ENCODE measurements around the gene RNF217. TPM values are rescaled to one million over a fixed set of nuclear protein-coding genes. Genes with fewer than 3 reads are reported as not detected.

Gene RNF217
- total and polyA plus RNA-seq, 10 donors, result 0.89 to 17.1 (median 10.0) TPM

DNA sequence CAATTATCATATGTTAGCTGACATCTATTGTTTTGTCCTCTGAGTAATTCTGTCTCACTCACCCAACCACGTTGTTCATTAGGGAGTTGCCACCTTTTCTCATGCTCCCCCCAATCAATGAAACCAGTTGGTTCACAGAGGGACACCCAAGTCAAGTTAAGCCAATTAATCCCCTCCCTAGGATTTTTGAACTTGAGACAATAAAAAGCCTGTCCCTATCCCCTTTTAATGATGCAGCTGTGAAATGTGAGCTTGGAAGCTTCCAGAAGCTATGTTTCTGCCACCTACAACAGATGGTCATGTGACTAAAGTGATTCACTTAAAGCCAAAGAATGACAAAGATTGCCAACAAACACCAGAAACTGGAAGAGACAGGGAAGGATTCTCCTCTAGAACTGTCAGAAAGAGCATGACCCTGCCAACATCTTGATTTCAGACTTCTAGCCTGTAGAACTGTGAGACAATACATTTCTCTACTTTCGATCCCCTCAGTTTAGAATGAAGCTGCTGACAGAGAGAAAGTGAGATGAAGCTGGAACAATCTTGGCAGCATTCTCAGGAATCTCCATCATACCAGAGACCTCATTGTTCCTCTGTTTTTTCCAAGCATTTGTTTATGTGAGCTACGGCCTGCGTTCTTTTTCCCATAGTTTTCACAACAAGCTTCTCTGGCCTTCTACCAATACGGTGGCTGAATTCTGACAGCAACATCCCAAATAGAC lies 133.5 kb downstream of the RNF217 start:
- WGBS, 5 donors, result 78 to 89% (median 83%) methylated on average over 5 of the region's 5 CpGs

DNA sequence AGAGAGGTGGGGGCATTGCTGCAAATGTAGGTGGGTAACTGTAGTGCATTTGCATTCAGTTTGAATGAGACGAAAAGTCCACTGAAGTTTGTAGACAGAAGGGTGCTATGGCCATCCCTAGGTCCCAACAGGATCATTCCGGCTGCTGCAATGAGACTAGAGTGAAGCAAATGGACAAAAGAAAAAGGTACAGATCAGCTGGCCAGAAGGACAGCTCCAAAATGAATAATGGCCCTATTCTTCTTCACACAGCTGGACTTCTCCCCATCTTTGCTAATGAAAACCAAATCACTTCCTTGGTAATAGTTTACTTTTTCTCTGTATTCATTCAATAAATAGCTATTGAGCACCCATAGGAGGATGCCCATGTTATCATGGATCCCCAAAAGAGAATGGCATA lies 134.9 kb downstream of the RNF217 start:
- TF ChIP-seq, protein P1, sequence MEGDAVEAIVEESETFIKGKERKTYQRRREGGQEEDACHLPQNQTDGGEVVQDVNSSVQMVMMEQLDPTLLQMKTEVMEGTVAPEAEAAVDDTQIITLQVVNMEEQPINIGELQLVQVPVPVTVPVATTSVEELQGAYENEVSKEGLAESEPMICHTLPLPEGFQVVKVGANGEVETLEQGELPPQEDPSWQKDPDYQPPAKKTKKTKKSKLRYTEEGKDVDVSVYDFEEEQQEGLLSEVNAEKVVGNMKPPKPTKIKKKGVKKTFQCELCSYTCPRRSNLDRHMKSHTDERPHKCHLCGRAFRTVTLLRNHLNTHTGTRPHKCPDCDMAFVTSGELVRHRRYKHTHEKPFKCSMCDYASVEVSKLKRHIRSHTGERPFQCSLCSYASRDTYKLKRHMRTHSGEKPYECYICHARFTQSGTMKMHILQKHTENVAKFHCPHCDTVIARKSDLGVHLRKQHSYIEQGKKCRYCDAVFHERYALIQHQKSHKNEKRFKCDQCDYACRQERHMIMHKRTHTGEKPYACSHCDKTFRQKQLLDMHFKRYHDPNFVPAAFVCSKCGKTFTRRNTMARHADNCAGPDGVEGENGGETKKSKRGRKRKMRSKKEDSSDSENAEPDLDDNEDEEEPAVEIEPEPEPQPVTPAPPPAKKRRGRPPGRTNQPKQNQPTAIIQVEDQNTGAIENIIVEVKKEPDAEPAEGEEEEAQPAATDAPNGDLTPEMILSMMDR (IDR thresholded peaks at IDR 0.05 in 8 of 11, conservative IDR thresholded peaks at IDR 0.05 in 3 of 11), result no peak
- TF ChIP-seq POLR2A (IDR thresholded peaks at IDR 0.05) (no peak), POLR2AphosphoS5 (IDR thresholded peaks at IDR 0.05) (no peak)

More for the DNA sequence above, 133.5 kb downstream of the RNF217 start:
- no peaks in the 10 kb centered on the region for H3K9me3 ChIP-seq
- peaks cover 0 to 14% (median 5%) of the 10 kb centered on the region in 6 donors for H3K4me1 ChIP-seq
- DNase-seq, result no peak
- no peak overlapping the region for H3K27ac ChIP-seq
- H3K36me3 ChIP-seq, result no peaks in the 10 kb centered on the region
- no peak overlapping the region for H3K4me3 ChIP-seq
- intact Hi-C loops (cut with DNase I; ENCODE audit: low total_unique reads), result no loop called here
- TF ChIP-seq POLR2A (IDR thresholded peaks at IDR 0.05) (no peak), POLR2AphosphoS5 (IDR thresholded peaks at IDR 0.05) (no peak)
- TF ChIP-seq, protein P1 (IDR thresholded peaks at IDR 0.05 in 8 of 11, conservative IDR thresholded peaks at IDR 0.05 in 3 of 11), result no peak
- H3K27me3 ChIP-seq (replicated peaks in 1 of 7), result peaks cover 0 to 28% (median 0%) of the 10 kb centered on the region in 7 donors

DNA sequence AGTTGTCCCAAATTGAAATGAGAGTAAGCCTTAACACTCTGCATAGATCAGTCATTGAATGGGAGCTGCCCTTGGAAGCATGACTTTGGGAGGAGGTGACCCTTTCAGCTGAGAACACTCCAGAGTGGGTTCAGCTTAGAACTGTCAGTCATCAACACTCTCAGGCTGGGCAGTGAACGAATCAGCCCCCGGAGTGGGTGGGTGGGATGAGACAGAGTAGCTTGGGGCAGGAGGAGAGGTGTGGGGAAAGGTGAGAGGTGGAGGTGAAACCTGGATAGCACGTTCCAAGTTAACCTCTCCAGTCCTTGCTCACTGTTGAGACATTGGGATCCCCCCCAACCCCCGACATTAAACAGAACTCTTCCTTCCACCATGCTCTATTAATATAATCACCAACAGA lies 136.0 kb downstream of the RNF217 start:
- peaks cover 0 to 18% (median 5%) of the 10 kb centered on the region in 6 donors for H3K4me1 ChIP-seq
- 84 to 93% (median 85%) methylated on average over 4 of the region's 4 CpGs for WGBS, 5 donors
- no peak overlapping the region for H3K4me3 ChIP-seq
- intact Hi-C loops (cut with DNase I; ENCODE audit: low total_unique reads), result no loop called here
- no peaks in the 10 kb centered on the region for H3K36me3 ChIP-seq
- no peaks in the 10 kb centered on the region for H3K9me3 ChIP-seq
- no peak for DNase-seq
- TF ChIP-seq, protein P1 (IDR thresholded peaks at IDR 0.05 in 8 of 11, conservative IDR thresholded peaks at IDR 0.05 in 3 of 11), result no peak
- no peak for TF ChIP-seq POLR2AphosphoS5 (IDR thresholded peaks at IDR 0.05)
- no peak for TF ChIP-seq POLR2A (IDR thresholded peaks at IDR 0.05)
- peaks cover 0 to 28% (median 0%) of the 10 kb centered on the region in 7 donors for H3K27me3 ChIP-seq (replicated peaks in 1 of 7)
- H3K27ac ChIP-seq, result no peak overlapping the region

More for the DNA sequence above, 134.9 kb downstream of the RNF217 start:
- Histone ChIP-seq H3K9me3 (no peaks in the 10 kb centered on the region), H3K4me3 (no peak overlapping the region), H3K36me3 (no peaks in the 10 kb centered on the region), H3K27ac (no peak overlapping the region), H3K4me1 (peaks cover 0 to 18% (median 5%) of the 10 kb centered on the region in 6 donors), H3K27me3 (replicated peaks in 1 of 7) (peaks cover 0 to 28% (median 0%) of the 10 kb centered on the region in 7 donors)
- WGBS, 5 donors, result 59 to 90% (median 72%) methylated on average over 2 of the region's 2 CpGs
- DNase-seq, result no peak
- intact Hi-C loops (cut with DNase I; ENCODE audit: low total_unique reads), result no loop called here
